GM12801 (cell line): Measurements from ENCODE around the gene LRCH3.

Experiments
- TF ChIP-seq, protein P1 (sequence below): IDR thresholded peaks from one replicate; pipeline ENCODE4 v1.5.1; 2011; ENCODE audit warnings: control low read depth; ENCODE audit not compliant: insufficient read length; ENCODE audit errors: extremely low read depth

The LRCH3 gene

DNA sequence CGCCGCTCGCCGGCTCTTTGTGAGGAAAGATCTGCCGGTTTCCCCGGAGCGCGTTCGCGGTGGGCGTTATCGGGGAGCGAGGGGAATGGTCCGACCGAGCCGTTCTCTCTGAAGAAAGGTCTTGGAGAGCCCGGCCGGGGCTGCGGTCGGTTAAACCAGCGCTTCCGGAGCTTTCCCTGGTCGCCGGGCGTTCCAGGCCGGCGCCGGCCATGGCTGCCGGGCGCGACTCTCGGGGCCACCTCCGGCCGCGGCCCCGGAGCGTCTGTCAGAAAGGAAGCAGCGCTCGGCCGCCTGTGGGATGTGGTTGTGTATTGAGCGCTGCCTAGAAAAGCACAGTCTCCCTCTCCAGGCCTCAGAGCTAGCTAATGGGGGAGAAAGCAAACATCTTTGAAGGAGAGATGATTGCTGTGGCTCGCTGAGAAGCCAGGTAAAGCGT lies 40.6 kb upstream of the LRCH3 start:
- TF ChIP-seq, protein P1, sequence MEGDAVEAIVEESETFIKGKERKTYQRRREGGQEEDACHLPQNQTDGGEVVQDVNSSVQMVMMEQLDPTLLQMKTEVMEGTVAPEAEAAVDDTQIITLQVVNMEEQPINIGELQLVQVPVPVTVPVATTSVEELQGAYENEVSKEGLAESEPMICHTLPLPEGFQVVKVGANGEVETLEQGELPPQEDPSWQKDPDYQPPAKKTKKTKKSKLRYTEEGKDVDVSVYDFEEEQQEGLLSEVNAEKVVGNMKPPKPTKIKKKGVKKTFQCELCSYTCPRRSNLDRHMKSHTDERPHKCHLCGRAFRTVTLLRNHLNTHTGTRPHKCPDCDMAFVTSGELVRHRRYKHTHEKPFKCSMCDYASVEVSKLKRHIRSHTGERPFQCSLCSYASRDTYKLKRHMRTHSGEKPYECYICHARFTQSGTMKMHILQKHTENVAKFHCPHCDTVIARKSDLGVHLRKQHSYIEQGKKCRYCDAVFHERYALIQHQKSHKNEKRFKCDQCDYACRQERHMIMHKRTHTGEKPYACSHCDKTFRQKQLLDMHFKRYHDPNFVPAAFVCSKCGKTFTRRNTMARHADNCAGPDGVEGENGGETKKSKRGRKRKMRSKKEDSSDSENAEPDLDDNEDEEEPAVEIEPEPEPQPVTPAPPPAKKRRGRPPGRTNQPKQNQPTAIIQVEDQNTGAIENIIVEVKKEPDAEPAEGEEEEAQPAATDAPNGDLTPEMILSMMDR, result no peak

DNA sequence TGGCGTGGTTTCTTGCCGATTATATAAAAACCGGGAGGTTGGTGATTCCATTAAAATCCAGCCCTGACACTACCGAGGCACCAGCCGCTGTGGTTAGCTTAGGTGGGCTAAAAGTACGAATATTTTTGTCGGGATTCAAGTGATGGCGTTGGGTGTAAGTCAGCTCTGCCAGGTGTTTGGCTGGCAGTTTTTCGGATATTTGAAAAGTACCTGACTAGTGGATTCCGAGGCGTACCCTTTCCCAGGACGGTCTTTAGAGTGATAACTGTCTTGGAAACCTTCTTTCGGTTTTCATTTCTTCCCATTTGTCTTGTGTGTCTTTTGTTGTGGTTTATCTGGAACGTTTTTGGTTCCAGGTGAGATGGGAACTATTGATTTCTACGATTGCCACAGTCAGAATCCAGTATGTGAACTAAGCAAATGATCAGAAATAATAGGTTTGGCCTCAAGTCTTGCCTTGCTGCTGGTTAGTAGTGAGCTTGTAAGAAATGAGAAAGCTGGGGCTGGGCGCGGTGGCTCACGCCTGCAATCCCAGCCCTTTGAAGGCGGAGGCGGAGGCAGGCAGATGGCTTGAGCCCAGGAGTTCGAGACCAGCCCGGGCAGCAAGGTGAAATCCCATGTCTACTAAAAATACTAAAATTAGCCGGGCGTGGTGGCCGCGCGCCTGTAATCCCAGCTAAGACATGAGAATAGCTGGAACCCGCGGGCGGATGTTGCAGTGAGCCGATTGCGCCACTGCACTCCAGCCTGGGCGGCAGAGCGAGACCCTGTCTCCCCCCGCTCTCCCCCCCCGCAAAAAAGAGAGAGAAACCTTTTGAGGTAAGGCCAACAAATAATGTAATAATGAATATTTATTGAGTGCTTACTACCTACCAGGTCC lies 40.0 kb upstream of the LRCH3 start:
- TF ChIP-seq, protein P1, result no peak

- TF ChIP-seq, protein P1, result no peak
These were observed 38.9 kb upstream of the LRCH3 start for GRCh38 chr3:197752107-197752506.

GRCh38 chr3:197753263-197753662 lies 37.8 kb upstream of the LRCH3 start:
- TF ChIP-seq, protein P1, result no peak

- TF ChIP-seq, protein P1, result no peak
These were observed 34.4 kb upstream of the LRCH3 start for GRCh38 chr3:197756704-197757103.

DNA sequence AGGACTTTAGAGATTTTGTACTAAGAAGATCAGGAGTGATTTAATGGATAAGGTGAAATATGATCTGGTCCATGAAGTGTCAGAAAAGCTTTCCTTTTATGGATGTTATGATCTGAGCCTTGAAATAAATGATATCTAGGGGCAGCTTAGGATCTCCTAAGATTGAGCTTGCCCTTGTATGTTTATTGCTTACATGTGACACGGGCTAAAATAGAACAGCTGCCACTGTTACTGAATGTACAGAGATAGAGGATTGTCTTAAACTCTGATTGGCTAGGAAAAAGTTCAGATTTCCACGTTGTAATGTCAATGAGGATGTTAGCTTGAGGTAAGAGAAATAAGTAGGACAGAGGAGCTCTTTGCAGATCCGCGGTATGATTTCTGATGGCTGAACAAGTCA lies 32.5 kb upstream of the LRCH3 start:
- TF ChIP-seq, protein P1, result no peak

GRCh38 chr3:197761784-197762183 lies 29.3 kb upstream of the LRCH3 start:
- TF ChIP-seq, protein P1, result no peak
